RWPE1 (cell line): Measurements from ENCODE around the gene FOXP1.

Experiments
- CTCF ChIA-PET: fragments of 350-600 bp; sonication (Branson Sonifier 250); formaldehyde crosslinking; extraction: SDS; loops from one replicate; lab custom pipeline; 2021; lab: Yijun Ruan, JAX
- POLR2A ChIA-PET: fragments of 400-600 bp; formaldehyde crosslinking; extraction: SDS; loops from one replicate; lab custom pipeline; 2020; ENCODE audit warnings: antibody characterized with exemption; ENCODE audit not compliant: low non-redundant PET; lab: Yijun Ruan, JAX
- DNase-seq: peaks from one replicate; pipeline ENCODE4 v3.0.0; 2012; ENCODE audit warnings: low spot score
- H3K27ac ChIP-seq: fragments of 450-650 bp; 2 replicates; pipeline ENCODE4 v1.5.1; 2017
- CTCF ChIP-seq: fragments of 450-650 bp; conservative IDR thresholded peaks from 2 replicates; pipeline ENCODE4 v1.5.1; 2017; ENCODE audit warnings: low read depth, mild to moderate bottlenecking

The FOXP1 gene

GRCh38 chr3:71484452-71484851 is 99.1 kb downstream of the FOXP1 start:
- DNase-seq = no peak
- no peak; the same call in 1 of the 2 replicates for TF ChIP-seq CTCF
- ChIA-PET CTCF (no interaction called here), POLR2A (no interaction called here)
- H3K27ac ChIP-seq = no peak overlapping the region

DNA sequence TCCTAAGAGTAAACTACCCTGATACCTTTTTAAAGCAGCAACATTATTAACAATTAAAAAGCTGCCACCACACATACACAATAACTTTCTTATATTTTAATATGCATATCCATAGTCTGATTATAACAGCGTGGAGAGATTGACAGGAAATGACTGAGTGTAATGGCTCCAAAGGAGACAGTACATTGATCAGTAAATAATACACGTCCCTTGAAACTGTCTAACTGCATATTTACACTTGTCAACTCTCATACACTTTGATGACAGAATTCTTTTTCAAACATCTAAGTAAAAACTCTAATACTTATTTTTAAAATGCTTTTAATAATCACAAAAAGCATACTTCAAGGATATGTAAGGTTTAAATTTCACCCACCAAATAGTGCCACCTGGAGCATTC is 99.5 kb downstream of the FOXP1 start:
- POLR2A ChIA-PET = no interaction called here
- no peak for TF ChIP-seq CTCF
- no peak overlapping the region for H3K27ac ChIP-seq
- DNase-seq = no peak
- CTCF ChIA-PET = no interaction called here

DNA sequence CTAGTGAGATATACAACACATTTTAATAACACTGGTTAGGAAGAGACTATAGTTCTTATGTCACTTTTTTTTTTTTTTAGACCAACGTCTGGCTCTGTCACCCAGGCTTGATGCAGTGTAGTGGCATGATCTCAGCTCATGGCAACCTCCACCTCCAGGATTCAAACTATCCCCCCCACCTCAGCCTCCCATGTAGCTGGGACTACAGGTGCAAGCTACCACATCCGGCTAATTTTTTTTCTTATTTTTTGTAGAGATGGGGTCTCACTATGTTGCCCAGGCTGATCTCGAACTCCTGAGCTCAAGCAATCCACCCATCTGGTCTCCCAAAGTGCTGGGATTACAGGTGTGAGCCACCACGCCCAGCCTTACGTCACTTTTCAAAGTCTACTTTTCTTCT is 100.8 kb downstream of the FOXP1 start:
- no peak overlapping the region for H3K27ac ChIP-seq
- no peak for TF ChIP-seq CTCF
- DNase-seq = no peak
- ChIA-PET POLR2A (no interaction called here), CTCF (interaction anchor here (0.6 kb wide), 1 partner anchor 897 kb away, joined by 3 read pairs; no protein-coding TSS in a partner anchor)

DNA sequence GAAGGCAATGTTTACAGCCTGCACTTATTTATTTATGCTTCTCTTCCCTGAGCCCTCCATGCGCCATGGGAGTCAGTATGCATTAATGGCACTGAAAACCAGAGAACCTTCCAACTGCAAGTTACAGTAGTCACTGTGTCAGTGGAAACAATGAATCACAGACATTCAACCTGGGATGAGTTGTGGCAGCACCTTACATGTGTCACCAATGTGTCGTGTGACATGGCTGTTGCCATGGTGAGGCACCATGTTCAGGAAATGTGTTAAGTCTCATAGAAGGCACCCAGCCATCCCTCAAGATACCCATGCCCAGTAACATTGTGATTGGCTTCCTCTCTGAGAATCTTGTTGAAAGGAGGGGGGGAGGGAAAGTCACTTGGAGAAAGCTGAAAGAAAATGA is 105.0 kb downstream of the FOXP1 start:
- DNase-seq = no peak
- ChIA-PET POLR2A (no interaction called here), CTCF (no interaction called here)

GRCh38 chr3:71476950-71477349 is 106.6 kb downstream of the FOXP1 start:
- CTCF ChIA-PET = interaction anchor here (0.7 kb wide), 1 partner anchor 17 kb away, joined by 3 read pairs; no protein-coding TSS in a partner anchor
- no peak overlapping the region for H3K27ac ChIP-seq

More for the DNA sequence above, 105.0 kb downstream of the FOXP1 start:
- H3K27ac ChIP-seq = no peak overlapping the region
- no peak for TF ChIP-seq CTCF

GRCh38 chr3:71469138-71469435 is 114.4 kb downstream of the FOXP1 start:
- DNase-seq = no peak
- CTCF ChIA-PET = interaction anchor here (0.6 to 1.2 kb wide), 2 partner anchors 11 to 301 kb away, joined by 4 to 6 read pairs; no protein-coding TSS in a partner anchor
- H3K27ac ChIP-seq = no peak overlapping the region
- POLR2A ChIA-PET = no interaction called here
- TF ChIP-seq CTCF = no peak

More at GRCh38 chr3:71476950-71477349, 106.6 kb downstream of the FOXP1 start:
- no peak for TF ChIP-seq CTCF
- POLR2A ChIA-PET = no interaction called here
- DNase-seq = no peak
